Measurements from ENCODE around the gene MARK3.

GRCh38 chr14:103514596-103515421, 129.6 kb downstream of the MARK3 start:
- no peak for TF ChIP-seq CTCF (IDR thresholded peaks at IDR 0.05)
- TF ChIP-seq POLR2A (IDR thresholded peaks at IDR 0.05) = no peak
